Breast epithelium (tissue), 4 donors: ENCODE measurements around the gene ANKS1A. TPM values are rescaled to one million over a fixed set of nuclear protein-coding genes. Genes with fewer than 3 reads are reported as not detected.

Experiments used
- DNase-seq, 2 donors: peaks; one replicate each; pipeline ENCODE4 v3.0.0-alpha.2; 2019; ENCODE audit warnings: low spot score in 2 of 2
- H3K27ac ChIP-seq, 2 donors: fragments of 200-600 bp; sonication (generic) in 1 of 2; one replicate each; pipeline ENCODE4 v1.5.1; 2016 to 2019; ENCODE audit warnings: mild to moderate bottlenecking in 1 of 2
- H3K27me3 ChIP-seq, 2 donors: fragments of 200-600 bp; sonication (generic) in 1 of 2; one replicate each; pipeline versions ENCODE4 v1.5.1 to v1.6.0; 2017 to 2019; ENCODE audit warnings: control low read depth in 1 of 2, mild to moderate bottlenecking in 1 of 2
- H3K36me3 ChIP-seq: fragments of 200-600 bp; one replicate; pipeline ENCODE4 v1.5.1; 2019
- H3K4me1 ChIP-seq, 2 donors: fragments of 200-600 bp; sonication (generic); one replicate each; pipeline ENCODE4 v1.5.1; 2016 to 2019; ENCODE audit warnings: control low read depth in 1 of 2
- H3K4me3 ChIP-seq, 3 donors: fragments of 200-600 bp; sonication (generic); 1 replicate in 2 of 3; 2 replicates in 1 of 3; pipeline ENCODE4 v1.5.1; 2016 to 2019; ENCODE audit warnings: mild to moderate bottlenecking in 3 of 3, moderate library complexity in 2 of 3
- H3K9me3 ChIP-seq, 2 donors: fragments of 200-600 bp; sonication (generic) in 1 of 2; one replicate each; pipeline ENCODE4 v1.5.1; 2016 to 2019; ENCODE audit warnings: control low read depth in 1 of 2
- CTCF ChIP-seq, 3 donors: fragments of 450-650 bp; IDR thresholded peaks; one replicate each; pipeline ENCODE4 v1.5.1; 2016 to 2017; ENCODE audit warnings: antibody characterized with exemption in 3 of 3, mild to moderate bottlenecking in 3 of 3, moderate library complexity in 3 of 3
- POLR2A ChIP-seq: fragments of 450-650 bp; IDR thresholded peaks from one replicate; pipeline ENCODE4 v1.6.1; 2016; ENCODE audit warnings: antibody characterized with exemption, mild to moderate bottlenecking, moderate library complexity
- POLR2AphosphoS5 ChIP-seq, 3 donors: sonication (generic); formaldehyde crosslinking; IDR thresholded peaks; one replicate each; pipeline ENCODE4 v1.6.1; 2017; ENCODE audit warnings: antibody characterized with exemption in 3 of 3
- intact Hi-C: fragments of 100-400 bp; cut with DNase I; formaldehyde crosslinking; loops from one replicate; pipeline ENCODE4 v1.15.1; 2023; ENCODE audit warnings: low total_unique reads
- total RNA-seq, 3 donors: library from RNA; depleted of rRNA; stranded (reverse); fragments of >200 nt; gene quantifications; one replicate each; pipeline ENCODE4 v1.1.0, GENCODE V29; 2016

ANKS1A gene
- total RNA-seq, 3 donors from 2014 or later, result 18.2 to 26.5 (median 23.4) TPM

- Histone ChIP-seq H3K36me3 (no peaks in the 10 kb centered on the region), H3K27me3 (no peaks in the 10 kb centered on the region), H3K4me1 (no peaks in the 10 kb centered on the region), H3K4me3 (no peak overlapping the region), H3K27ac (no peak overlapping the region), H3K9me3 (no peaks in the 10 kb centered on the region)
- intact Hi-C loops, result no loop called here
- DNase-seq, result no peak
- TF ChIP-seq CTCF (IDR thresholded peaks at IDR 0.05) (no peak), POLR2A (no peak), POLR2AphosphoS5 (IDR thresholded peaks at IDR 0.05) (no peak)
These were observed 68.3 kb downstream of the ANKS1A start for GRCh38 chr6:34957231-34957783.

- TF ChIP-seq POLR2AphosphoS5 (IDR thresholded peaks at IDR 0.05), result no peak
- no peak for TF ChIP-seq POLR2A
- no peak for TF ChIP-seq CTCF (IDR thresholded peaks at IDR 0.05)
- H3K27ac ChIP-seq, result no peak overlapping the region
- intact Hi-C loops, result no loop called here
- no peaks in the 10 kb centered on the region for H3K9me3 ChIP-seq
- DNase-seq, result no peak
- no peaks in the 10 kb centered on the region for H3K27me3 ChIP-seq
- no peaks in the 10 kb centered on the region for H3K4me1 ChIP-seq
- no peak overlapping the region for H3K4me3 ChIP-seq
- no peaks in the 10 kb centered on the region for H3K36me3 ChIP-seq
These were observed 69.7 kb downstream of the ANKS1A start for GRCh38 chr6:34958734-34959133.

- Histone ChIP-seq H3K27ac (no peak overlapping the region), H3K4me1 (no peaks in the 10 kb centered on the region), H3K36me3 (no peaks in the 10 kb centered on the region), H3K4me3 (no peak overlapping the region), H3K9me3 (no peaks in the 10 kb centered on the region), H3K27me3 (no peaks in the 10 kb centered on the region)
- intact Hi-C loops, result no loop called here
- no peak for TF ChIP-seq POLR2A
- TF ChIP-seq CTCF (IDR thresholded peaks at IDR 0.05), result no peak
- TF ChIP-seq POLR2AphosphoS5 (IDR thresholded peaks at IDR 0.05), result no peak
- DNase-seq, result no peak
These were observed 70.2 kb downstream of the ANKS1A start for GRCh38 chr6:34959224-34959623.

- Histone ChIP-seq H3K4me1 (no peaks in the 10 kb centered on the region), H3K27me3 (no peaks in the 10 kb centered on the region), H3K27ac (no peak overlapping the region), H3K36me3 (no peaks in the 10 kb centered on the region), H3K4me3 (no peak overlapping the region), H3K9me3 (no peaks in the 10 kb centered on the region)
- intact Hi-C loops, result no loop called here
- no peak for TF ChIP-seq POLR2A
- TF ChIP-seq CTCF (IDR thresholded peaks at IDR 0.05), result no peak
- TF ChIP-seq POLR2AphosphoS5 (IDR thresholded peaks at IDR 0.05), result no peak
- no peak for DNase-seq
These were observed 72.0 kb downstream of the ANKS1A start for GRCh38 chr6:34961082-34961481.

GRCh38 chr6:34961574-34961973 lies 72.5 kb downstream of the ANKS1A start:
- TF ChIP-seq POLR2AphosphoS5 (IDR thresholded peaks at IDR 0.05), result no peak
- TF ChIP-seq POLR2A, result no peak
- TF ChIP-seq CTCF (IDR thresholded peaks at IDR 0.05), result no peak
- Histone ChIP-seq H3K27me3 (no peaks in the 10 kb centered on the region), H3K9me3 (no peaks in the 10 kb centered on the region), H3K27ac (no peak overlapping the region), H3K36me3 (no peaks in the 10 kb centered on the region), H3K4me1 (no peaks in the 10 kb centered on the region), H3K4me3 (no peak overlapping the region)
- intact Hi-C loops, result no loop called here
- DNase-seq, result no peak
